Adrenal gland (tissue), 12 donors: ENCODE data around the gene APBA2. TPM values are rescaled to one million over a fixed set of nuclear protein-coding genes. Genes with fewer than 3 reads are reported as not detected.

Experiments
- DNase-seq, 7 donors: peaks; one replicate each; pipeline ENCODE4 v3.0.0-alpha.2; 2019 to 2020
- H3K27ac ChIP-seq, 5 donors: fragments of 200-600 bp; sonication (generic) in 4 of 5; 1 replicate in 3 of 5; 2 replicates in 2 of 5; pipeline versions ENCODE4 v1.5.1 to v1.8.0; 2016 to 2020; ENCODE audit warnings: mild to moderate bottlenecking in 1 of 5
- H3K27me3 ChIP-seq: fragments of 200-600 bp; 2 replicates; pipeline ENCODE4 v1.8.0; 2021
- H3K36me3 ChIP-seq, 2 donors: fragments of 200-600 bp; replicated peaks in 1 of 2; 1 replicate in 1 of 2; 2 replicates in 1 of 2; pipeline versions ENCODE4 v1.5.1 to v1.8.0; 2018 to 2022
- H3K4me1 ChIP-seq, 2 donors: fragments of 200-600 bp; replicated peaks in 1 of 2; 1 replicate in 1 of 2; 2 replicates in 1 of 2; pipeline versions ENCODE4 v1.5.1 to v1.8.0; 2018 to 2021
- H3K4me3 ChIP-seq, 4 donors: fragments of 200-600 bp; sonication (generic) in 3 of 4; one replicate each; pipeline ENCODE4 v1.5.1; 2016 to 2018
- H3K9me3 ChIP-seq, 3 donors: fragments of 200-600 bp; sonication (generic) in 1 of 3; replicated peaks in 1 of 3; 1 replicate in 2 of 3; 2 replicates in 1 of 3; pipeline versions ENCODE4 v1.5.1 to v1.8.0; 2016 to 2021
- POLR2A ChIP-seq, 2 donors: fragments of 450-650 bp; IDR thresholded peaks; one replicate each; pipeline ENCODE4 v1.6.1; 2017; ENCODE audit warnings: antibody characterized with exemption in 2 of 2, mild to moderate bottlenecking in 2 of 2, moderate library complexity in 1 of 2
- WGBS, 4 donors: extraction: QIAGEN DNeasy Blood & Tissue Kit in 2 of 4; methylation state at CpG; one replicate each; pipeline versions ENCODE4 v1.1.5 to v1.1.7; 2013 to 2017; 5-methylcytosine and 5-hydroxymethylcytosine counted together
- intact Hi-C, 2 donors: fragments of 100-400 bp; cut with DNase I; formaldehyde crosslinking; loops; one replicate each; pipeline versions ENCODE4 v1.14.1 to v1.15.0; 2022 to 2023
- polyA plus RNA-seq, 3 donors: library from polyadenylated mRNA; stranded (reverse); fragments of 200-250 nt in 2 of 3; fragments of 350-450 nt in 1 of 3; fragmentation: Illumina TruSeq in 1 of 3; extraction: RNeasy Lipid Tissue Mini Kit (QIAGEN cat#74804) in 1 of 3; gene quantifications; one replicate each; pipeline ENCODE4 v1.2.3, GENCODE V29; 2013 to 2014
- total RNA-seq, 9 donors: library from RNA; depleted of rRNA in 4 of 9; stranded (reverse); fragments of >200 nt in 4 of 9; fragments of 120-200 nt in 1 of 9; fragmentation: NEBNext Ultra II Directional in 1 of 9; extraction: Animal tissue kit (Norgen Biotek cat#: 25700) in 1 of 9; gene quantifications; one replicate each; pipeline versions ENCODE4 v1.1.0 to v1.2.4, GENCODE V29; 2013 to 2023
- TF ChIP-seq, protein P1 (sequence below), 6 experiments: fragments of 450-650 bp in 4 of 6; fragments of 200-600 bp in 2 of 6; sonication (generic) in 1 of 6; IDR thresholded peaks; 1 replicate in 5 of 6; 2 replicates in 1 of 6; pipeline versions ENCODE4 v1.5.1 to v1.8.0; 2016 to 2021; ENCODE audit warnings: antibody characterized with exemption in 6 of 6, mild to moderate bottlenecking in 2 of 6, moderate library complexity in 1 of 6
- donor health status: healthy with polysubstance abuse.
- donor health status: Bipolar disorder and iron deficiency.
- donor health status: DM: yes; HTN: yes; CAD: no.
- donor health status: DM: no; HTN: no; CAD: no.
- donor health status: DM: no; HTN: no; CAD: no.
- donor health status: DM: yes; HTN: yes; CAD: no.

APBA2 gene
- total and polyA plus RNA-seq, 12 donors = 2.1 to 13.2 (median 4.7) TPM

GRCh38 chr15:29115093-29115991, 229.6 kb downstream of the APBA2 start:
- peak in 1 of 7 donors; percentile 18 for DNase-seq
- peak overlapping the region in 2 of 4 donors; percentile 13 for H3K4me3 ChIP-seq
- TF ChIP-seq, protein P1, sequence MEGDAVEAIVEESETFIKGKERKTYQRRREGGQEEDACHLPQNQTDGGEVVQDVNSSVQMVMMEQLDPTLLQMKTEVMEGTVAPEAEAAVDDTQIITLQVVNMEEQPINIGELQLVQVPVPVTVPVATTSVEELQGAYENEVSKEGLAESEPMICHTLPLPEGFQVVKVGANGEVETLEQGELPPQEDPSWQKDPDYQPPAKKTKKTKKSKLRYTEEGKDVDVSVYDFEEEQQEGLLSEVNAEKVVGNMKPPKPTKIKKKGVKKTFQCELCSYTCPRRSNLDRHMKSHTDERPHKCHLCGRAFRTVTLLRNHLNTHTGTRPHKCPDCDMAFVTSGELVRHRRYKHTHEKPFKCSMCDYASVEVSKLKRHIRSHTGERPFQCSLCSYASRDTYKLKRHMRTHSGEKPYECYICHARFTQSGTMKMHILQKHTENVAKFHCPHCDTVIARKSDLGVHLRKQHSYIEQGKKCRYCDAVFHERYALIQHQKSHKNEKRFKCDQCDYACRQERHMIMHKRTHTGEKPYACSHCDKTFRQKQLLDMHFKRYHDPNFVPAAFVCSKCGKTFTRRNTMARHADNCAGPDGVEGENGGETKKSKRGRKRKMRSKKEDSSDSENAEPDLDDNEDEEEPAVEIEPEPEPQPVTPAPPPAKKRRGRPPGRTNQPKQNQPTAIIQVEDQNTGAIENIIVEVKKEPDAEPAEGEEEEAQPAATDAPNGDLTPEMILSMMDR (IDR thresholded peaks at IDR 0.05) = no peak
- no peak for TF ChIP-seq POLR2A (IDR thresholded peaks at IDR 0.05)
- WGBS, 4 donors = 2 to 8% (median 5%) methylated on average over 14 to 46 of the region's 46 CpGs
- H3K9me3 ChIP-seq = no peaks in the 10 kb centered on the region
- no peaks in the 10 kb centered on the region for H3K27me3 ChIP-seq
- intact Hi-C loops = loop anchor here in 1 of 2 donors (10.0 kb wide), 1 partner anchor 139 kb away; no protein-coding TSS in a partner anchor
- H3K36me3 ChIP-seq = no peaks in the 10 kb centered on the region
- H3K27ac ChIP-seq = no peak overlapping the region
- H3K4me1 ChIP-seq = no peaks in the 10 kb centered on the region

DNA sequence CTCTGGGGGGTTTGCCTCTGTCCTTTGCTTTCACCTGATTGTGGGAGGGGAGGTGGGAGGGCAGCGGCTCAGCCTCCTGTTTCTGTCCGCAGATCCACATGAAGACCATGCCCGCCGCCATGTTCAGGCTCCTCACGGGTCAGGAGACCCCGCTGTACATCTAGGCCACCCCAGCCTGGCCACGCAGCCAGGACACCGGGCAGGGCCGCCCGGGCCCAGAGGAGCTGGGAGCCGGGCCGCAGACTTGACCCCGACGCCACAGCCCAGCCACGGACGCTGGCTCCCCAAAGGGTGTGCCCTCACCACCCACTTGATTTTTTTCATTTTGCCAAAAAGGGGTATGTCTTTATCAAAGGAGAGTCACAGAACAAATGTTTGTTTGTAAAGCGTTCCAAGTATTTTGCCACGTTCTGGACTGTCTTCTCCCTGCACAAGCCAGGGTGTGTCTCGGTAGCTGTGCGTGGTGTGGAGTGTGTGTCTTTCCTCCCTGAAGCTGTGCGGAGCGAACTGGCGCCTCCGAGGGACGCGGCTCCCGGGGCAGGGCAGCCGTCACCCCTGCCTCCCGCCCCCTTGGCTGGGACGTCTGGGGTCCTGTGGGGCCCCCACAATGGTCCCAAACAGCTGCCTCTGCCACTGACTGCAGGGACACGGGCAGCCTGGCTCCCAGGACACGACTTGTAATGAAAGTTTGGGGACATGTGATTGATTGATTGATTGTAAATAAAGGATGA, 231.4 kb downstream of the APBA2 start:
- no peak overlapping the region for H3K4me3 ChIP-seq
- no peaks in the 10 kb centered on the region for H3K9me3 ChIP-seq
- H3K36me3 ChIP-seq = no peaks in the 10 kb centered on the region
- intact Hi-C loops = loop anchor here in 1 of 2 donors (10.0 kb wide), 1 partner anchor 138 kb away; no protein-coding TSS in a partner anchor
- H3K4me1 ChIP-seq = no peaks in the 10 kb centered on the region
- TF ChIP-seq, protein P1 (IDR thresholded peaks at IDR 0.05) = no peak
- no peak for TF ChIP-seq POLR2A (IDR thresholded peaks at IDR 0.05)
- 90 to 93% (median 93%) methylated on average over 29 to 32 of the region's 32 CpGs for WGBS, 4 donors
- no peak overlapping the region for H3K27ac ChIP-seq
- no peak for DNase-seq
- no peaks in the 10 kb centered on the region for H3K27me3 ChIP-seq

DNA sequence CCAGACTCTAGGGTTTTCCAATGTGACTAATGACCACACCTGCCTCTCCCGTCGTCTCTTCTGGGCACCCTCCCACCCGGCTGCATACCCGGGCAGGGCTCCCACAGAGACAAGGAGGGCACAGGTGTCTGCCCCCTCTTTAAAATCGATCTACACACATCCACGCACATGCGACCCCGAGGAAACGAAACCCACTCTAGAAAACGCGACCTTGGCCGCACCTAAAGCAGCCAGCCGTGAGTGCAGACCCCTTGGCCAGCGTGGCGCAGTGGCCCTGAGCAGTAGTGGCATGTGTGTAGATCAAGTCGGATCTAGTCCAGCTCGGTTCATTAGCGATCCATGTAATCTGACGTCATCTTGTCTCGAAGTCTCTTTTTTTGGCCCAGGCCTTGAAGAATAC, 232.0 kb downstream of the APBA2 start:
- WGBS, 4 donors = 85 to 93% (median 88%) methylated on average over 20 of the region's 20 CpGs
- Histone ChIP-seq H3K27ac (no peak overlapping the region), H3K27me3 (no peaks in the 10 kb centered on the region), H3K9me3 (no peaks in the 10 kb centered on the region), H3K36me3 (no peaks in the 10 kb centered on the region), H3K4me3 (no peak overlapping the region), H3K4me1 (no peaks in the 10 kb centered on the region)
- no peak for DNase-seq
- intact Hi-C loops = loop anchor here in 1 of 2 donors (10.0 kb wide), 1 partner anchor 137 kb away; no protein-coding TSS in a partner anchor
- no peak for TF ChIP-seq POLR2A (IDR thresholded peaks at IDR 0.05)
- TF ChIP-seq, protein P1 (IDR thresholded peaks at IDR 0.05) = no peak

DNA sequence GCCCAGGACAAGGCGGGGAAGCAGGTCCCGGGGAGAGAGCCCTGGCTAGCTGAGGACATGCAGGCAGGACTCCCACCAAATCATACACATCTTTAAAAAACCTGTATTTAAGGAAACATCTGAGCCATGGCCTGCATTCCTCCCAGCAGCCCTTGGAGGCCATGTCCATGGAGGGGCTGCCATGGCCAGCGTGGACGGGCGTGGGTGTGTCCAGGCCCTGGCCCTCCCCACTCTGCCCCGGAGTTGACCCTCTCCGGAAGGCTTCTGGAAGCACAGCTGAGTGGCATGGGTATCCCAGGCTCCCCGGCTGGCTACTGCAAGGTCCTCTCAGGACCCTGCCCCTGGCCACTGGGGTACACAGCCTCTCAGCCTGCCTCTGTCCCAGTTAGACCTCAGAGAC, 234.1 kb downstream of the APBA2 start:
- Histone ChIP-seq H3K4me3 (no peak overlapping the region), H3K27ac (no peak overlapping the region), H3K27me3 (no peaks in the 10 kb centered on the region), H3K4me1 (no peaks in the 10 kb centered on the region), H3K36me3 (no peaks in the 10 kb centered on the region), H3K9me3 (no peaks in the 10 kb centered on the region)
- WGBS, 4 donors = 49 to 66% (median 63%) methylated on average over 5 to 8 of the region's 8 CpGs
- TF ChIP-seq, protein P1 (IDR thresholded peaks at IDR 0.05) = no peak
- no peak for TF ChIP-seq POLR2A (IDR thresholded peaks at IDR 0.05)
- intact Hi-C loops = loop anchor here in 1 of 2 donors (10.0 kb wide), 1 partner anchor 135 kb away; no protein-coding TSS in a partner anchor
- DNase-seq = no peak
